Left lung (tissue), 10 donors: ENCODE measurements around the gene DGKI. TPM values are rescaled to one million over a fixed set of nuclear protein-coding genes. Genes with fewer than 3 reads are reported as not detected.

Experiments
- ATAC-seq: fragments of 200-7000 bp; cut with Tn5 transposase; one replicate; pipeline ENCODE4 v1.9.1; 2020; ENCODE audit warnings: moderate library complexity
- DNase-seq, 4 donors: peaks; one replicate each; pipeline ENCODE4 v3.0.0-alpha.2; 2013 to 2020
- H3K27ac ChIP-seq, 2 donors: fragments of 200-600 bp; sonication (generic) in 1 of 2; one replicate each; pipeline versions ENCODE4 v1.5.0 to v1.8.0; 2020 to 2021
- H3K27me3 ChIP-seq, 2 donors: fragments of 200-600 bp; sonication (generic) in 1 of 2; one replicate each; pipeline versions ENCODE4 v1.5.0 to v1.8.0; 2020 to 2021
- H3K36me3 ChIP-seq, 2 donors: fragments of 200-600 bp; sonication (generic) in 1 of 2; one replicate each; pipeline versions ENCODE4 v1.5.0 to v1.8.0; 2020 to 2021
- H3K4me1 ChIP-seq, 2 donors: fragments of 200-600 bp; one replicate each; pipeline ENCODE4 v1.8.0; 2021
- H3K4me3 ChIP-seq, 2 donors: fragments of 200-600 bp; sonication (generic) in 1 of 2; one replicate each; pipeline versions ENCODE4 v1.5.0 to v1.8.0; 2020 to 2021; ENCODE audit warnings: mild to moderate bottlenecking in 1 of 2
- H3K9me3 ChIP-seq, 2 donors: fragments of 200-600 bp; sonication (generic) in 1 of 2; one replicate each; pipeline versions ENCODE4 v1.5.0 to v1.8.0; 2020 to 2021
- CTCF ChIP-seq, 2 donors: fragments of 200-600 bp; sonication (generic) in 1 of 2; IDR thresholded peaks; one replicate each; pipeline versions ENCODE4 v1.5.0 to v1.8.0; 2021; ENCODE audit warnings: antibody characterized with exemption in 2 of 2
- intact Hi-C, 2 donors: fragments of 100-400 bp; cut with DNase I; formaldehyde crosslinking; loops; one replicate each; pipeline versions ENCODE4 v1.11.2 to v1.14.2; 2022
- polyA plus RNA-seq, 6 donors: library from polyadenylated mRNA; unstranded; fragments of 120-200 nt; gene quantifications; one replicate each; pipeline ENCODE4 v1.2.1, GENCODE V29; 2013; ENCODE audit not compliant: insufficient read length in 6 of 6
- total RNA-seq, 2 donors: library from RNA; stranded (reverse); fragmentation: NEBNext Ultra II Directional; extraction: Animal tissue kit (Norgen Biotek cat#: 25700); gene quantifications; one replicate each; pipeline ENCODE4 v1.2.1, GENCODE V29; 2021
- donor health status: DM: no; HTN: yes; CAD: no.
- donor health status: DM: no; HTN: no; CAD: no.

DGKI gene
- total and polyA plus RNA-seq, 8 donors, result 0.34 to 1.4 (median 0.50) TPM

- no peaks in the 10 kb centered on the region for H3K9me3 ChIP-seq
- no peak overlapping the region for H3K4me3 ChIP-seq
- H3K27ac ChIP-seq, result no peak overlapping the region
- no peak for TF ChIP-seq CTCF (IDR thresholded peaks at IDR 0.05)
- no peaks in the 10 kb centered on the region for H3K4me1 ChIP-seq
- H3K27me3 ChIP-seq, result no peaks in the 10 kb centered on the region
- no peak for ATAC-seq
- no peaks in the 10 kb centered on the region for H3K36me3 ChIP-seq
- intact Hi-C loops, result loop anchor here in 1 of 2 donors (10.0 kb wide), 1 partner anchor 1132 kb away; no protein-coding TSS in a partner anchor
- DNase-seq, result no peak
Measured at GRCh38 chr7:137603043-137603442, 243.7 kb downstream of the DGKI start.

- intact Hi-C loops, result loop anchor here in 1 of 2 donors (10.0 kb wide), 1 partner anchor 1133 kb away; no protein-coding TSS in a partner anchor
- no peak overlapping the region for H3K27ac ChIP-seq
- H3K4me1 ChIP-seq, result no peaks in the 10 kb centered on the region
- DNase-seq, result no peak
- ATAC-seq, result no peak
- H3K36me3 ChIP-seq, result no peaks in the 10 kb centered on the region
- no peaks in the 10 kb centered on the region for H3K9me3 ChIP-seq
- no peak overlapping the region for H3K4me3 ChIP-seq
- no peaks in the 10 kb centered on the region for H3K27me3 ChIP-seq
- TF ChIP-seq CTCF (IDR thresholded peaks at IDR 0.05), result no peak
Measured at GRCh38 chr7:137601642-137602041, 245.1 kb downstream of the DGKI start.

GRCh38 chr7:137597856-137598255 is 248.9 kb downstream of the DGKI start:
- DNase-seq (no peak), ATAC-seq (no peak)
- no peaks in the 10 kb centered on the region for H3K9me3 ChIP-seq
- no peak overlapping the region for H3K27ac ChIP-seq
- H3K27me3 ChIP-seq, result no peaks in the 10 kb centered on the region
- H3K36me3 ChIP-seq, result no peaks in the 10 kb centered on the region
- H3K4me3 ChIP-seq, result no peak overlapping the region
- no peaks in the 10 kb centered on the region for H3K4me1 ChIP-seq
- intact Hi-C loops, result no loop called here
- TF ChIP-seq CTCF (IDR thresholded peaks at IDR 0.05), result no peak

GRCh38 chr7:137593115-137593711 is 253.6 kb downstream of the DGKI start:
- TF ChIP-seq CTCF (IDR thresholded peaks at IDR 0.05), result no peak
- DNase-seq (no peak), ATAC-seq (no peak)
- Histone ChIP-seq H3K4me3 (no peak overlapping the region), H3K36me3 (no peaks in the 10 kb centered on the region), H3K27me3 (no peaks in the 10 kb centered on the region), H3K4me1 (peaks cover 3 to 5% of the 10 kb centered on the region in 2 donors), H3K9me3 (no peaks in the 10 kb centered on the region), H3K27ac (no peak overlapping the region)
- intact Hi-C loops, result no loop called here

GRCh38 chr7:137592232-137592896 is 254.4 kb downstream of the DGKI start:
- H3K9me3 ChIP-seq, result no peaks in the 10 kb centered on the region
- DNase-seq (peak in 3 of 4 donors; percentile 41 to 84 (median 68)), ATAC-seq (peak; percentile 97)
- peak; percentile 27 to 63 for TF ChIP-seq CTCF (IDR thresholded peaks at IDR 0.05)
- no peaks in the 10 kb centered on the region for H3K36me3 ChIP-seq
- no peaks in the 10 kb centered on the region for H3K27me3 ChIP-seq
- H3K4me3 ChIP-seq, result no peak overlapping the region
- no peak overlapping the region for H3K27ac ChIP-seq
- intact Hi-C loops, result no loop called here
- peaks cover 3 to 5% of the 10 kb centered on the region in 2 donors for H3K4me1 ChIP-seq
